H4 (cell line): Measurements from ENCODE around the gene KCNV2. TPM values are rescaled to one million over a fixed set of nuclear protein-coding genes. Genes with fewer than 3 reads are reported as not detected.
"Not testable (repeated sequence)": the region's sequence is repeated elsewhere in the genome, so short reads cannot be mapped to it uniquely, and the experiment has no call there.

Experiments used
- DNase-seq: peaks from one replicate; pipeline ENCODE4 v3.0.0-alpha.2; 2015; ENCODE audit warnings: low spot score
- total RNA-seq: library from RNA; depleted of rRNA; stranded (reverse); fragments of >200 nt; shearing (Covaris generic); gene quantifications from 2 replicates; pipeline ENCODE4 v1.2.3, GENCODE V29; 2014; rRNA removed

Gene KCNV2
- not detected in 2 replicates for total RNA-seq

- DNase-seq = no peak
These were observed at the start of gene KCNV2 for GRCh38 chr9:2717385-2717784. Gene KCNV2, plus strand, starts transcription at chr9:2717510. Its CDS starts 230 bp downstream, at chr9:2717740.

GRCh38 chr9:2673161-2673560 is 44.1 kb upstream of the KCNV2 start:
- DNase-seq = no peak

- DNase-seq = no peak
These were observed 43.0 kb upstream of the KCNV2 start for GRCh38 chr9:2674141-2674824.

GRCh38 chr9:2675834-2676233 is 41.5 kb upstream of the KCNV2 start:
- DNase-seq = no peak

- DNase-seq = no peak
These were observed 40.8 kb upstream of the KCNV2 start for GRCh38 chr9:2676466-2676865.

- DNase-seq = no peak
These were observed 39.1 kb upstream of the KCNV2 start for GRCh38 chr9:2677915-2678889.

- no peak for DNase-seq
These were observed 38.3 kb upstream of the KCNV2 start for GRCh38 chr9:2679011-2679410.

- no peak for DNase-seq
These were observed 35.3 kb upstream of the KCNV2 start for GRCh38 chr9:2681981-2682380.

- no peak for DNase-seq
These were observed 30.4 kb upstream of the KCNV2 start for GRCh38 chr9:2686911-2687310.

- no peak for DNase-seq
These were observed 28.7 kb upstream of the KCNV2 start for GRCh38 chr9:2688636-2689035.

GRCh38 chr9:2691212-2691611 is 26.1 kb upstream of the KCNV2 start:
- DNase-seq = no peak

GRCh38 chr9:2691626-2692025 is 25.7 kb upstream of the KCNV2 start:
- DNase-seq = no peak

GRCh38 chr9:2693056-2693455 is 24.3 kb upstream of the KCNV2 start:
- DNase-seq = no peak

- no peak for DNase-seq
These were observed 19.8 kb upstream of the KCNV2 start for GRCh38 chr9:2697492-2697891.

- no peak for DNase-seq
These were observed 16.9 kb upstream of the KCNV2 start for GRCh38 chr9:2700398-2700797.

GRCh38 chr9:2700909-2701550 is 16.3 kb upstream of the KCNV2 start:
- no peak for DNase-seq

- no peak for DNase-seq
These were observed 12.8 kb upstream of the KCNV2 start for GRCh38 chr9:2704504-2704903.

- not testable (repeated sequence) for DNase-seq
These were observed 10.1 kb upstream of the KCNV2 start for GRCh38 chr9:2707256-2707655.

GRCh38 chr9:2709645-2710101 is 7.6 kb upstream of the KCNV2 start:
- no peak for DNase-seq

GRCh38 chr9:2711716-2712115 is 5.6 kb upstream of the KCNV2 start:
- no peak for DNase-seq

- no peak for DNase-seq
These were observed 839 bp downstream of the KCNV2 start for GRCh38 chr9:2718001-2718697.

- DNase-seq = no peak
These were observed 1.4 kb downstream of the KCNV2 start for GRCh38 chr9:2718698-2719033.
